HS-27A (cell line): ENCODE measurements around the gene MUSTN1.

Experiments
- DNase-seq: peaks from one replicate; pipeline ENCODE4 v3.0.0-alpha.2; 2012; ENCODE audit warnings: low read depth, missing footprints

MUSTN1 gene

DNA sequence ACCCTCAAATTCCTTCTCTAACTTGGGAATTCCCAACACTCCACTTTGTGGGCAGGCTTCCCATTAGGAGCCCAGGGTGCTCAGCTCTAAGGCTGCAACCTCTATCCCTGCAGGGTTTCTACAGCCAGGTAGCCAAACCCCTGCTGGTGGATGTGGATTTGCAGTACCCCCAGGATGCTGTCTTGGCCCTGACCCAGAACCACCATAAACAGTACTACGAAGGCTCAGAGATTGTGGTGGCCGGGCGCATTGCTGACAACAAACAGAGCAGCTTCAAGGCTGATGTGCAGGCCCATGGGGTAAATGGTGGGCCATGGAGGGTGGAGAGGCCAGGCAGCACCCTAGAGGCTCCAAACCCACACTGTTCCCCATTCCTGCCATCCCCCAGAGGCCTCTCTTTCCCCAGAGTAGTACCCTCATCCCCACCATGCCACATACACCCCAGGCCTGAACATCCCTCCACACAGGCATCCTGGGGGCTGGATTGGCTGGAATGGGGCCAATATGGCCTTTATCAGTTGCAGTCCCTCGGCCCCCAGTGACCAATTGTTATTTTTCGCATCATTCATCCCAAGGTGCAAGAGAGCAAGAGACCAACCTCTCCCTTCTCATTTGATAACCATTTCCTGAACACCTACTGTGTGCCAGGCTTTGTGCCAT is 49.8 kb downstream of the MUSTN1 start:
- no peak for DNase-seq

- no peak for DNase-seq
These were observed 50.7 kb downstream of the MUSTN1 start for GRCh38 chr3:52784021-52784621.

DNA sequence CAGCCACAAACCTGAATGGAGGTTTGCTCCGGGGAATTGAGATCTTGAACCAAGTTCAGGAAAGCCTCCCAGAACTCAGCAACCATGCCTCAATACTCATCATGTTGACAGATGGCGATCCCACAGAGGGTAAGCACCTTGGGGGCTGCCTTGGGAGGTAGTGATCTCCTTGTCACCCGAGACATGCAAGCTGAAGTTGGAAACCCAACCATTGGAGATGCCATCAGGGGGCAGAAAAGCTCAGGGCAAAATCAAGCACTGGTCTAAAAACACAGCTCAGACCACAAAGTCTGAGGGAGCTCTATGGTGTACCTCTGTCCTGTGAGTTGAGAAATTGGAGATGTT is 51.6 kb downstream of the MUSTN1 start:
- DNase-seq, result no peak
